Measurements from ENCODE around the gene RPS6KB2.

- TF ChIP-seq POLR2A (IDR thresholded peaks at IDR 0.05; ENCODE audit: extremely low read depth, insufficient read length), result no peak
- no peak for TF ChIP-seq CTCF (IDR thresholded peaks at IDR 0.05; ENCODE audit: low read depth, low read length)
- TF ChIP-seq MAX (IDR thresholded peaks at IDR 0.05; ENCODE audit: low read depth, low read length), result no peak
Measured at GRCh38 chr11:67396587-67397389, 31.5 kb upstream of the RPS6KB2 start.

Data from NB4 (cell line).